HG02973 (cell line): ENCODE measurements around the gene SURF1.
"Not testable (repeated sequence)": the region's sequence is repeated elsewhere in the genome, so short reads cannot be mapped to it uniquely, and the experiment has no call there.

ENCODE experiments used
- ATAC-seq: cut with Tn5 transposase; IDR thresholded peaks from one replicate; pipeline ENCODE4 v1.9.1; 2021; ENCODE audit warnings: moderate library complexity; ENCODE audit not compliant: unreplicated experiment

Gene SURF1

DNA sequence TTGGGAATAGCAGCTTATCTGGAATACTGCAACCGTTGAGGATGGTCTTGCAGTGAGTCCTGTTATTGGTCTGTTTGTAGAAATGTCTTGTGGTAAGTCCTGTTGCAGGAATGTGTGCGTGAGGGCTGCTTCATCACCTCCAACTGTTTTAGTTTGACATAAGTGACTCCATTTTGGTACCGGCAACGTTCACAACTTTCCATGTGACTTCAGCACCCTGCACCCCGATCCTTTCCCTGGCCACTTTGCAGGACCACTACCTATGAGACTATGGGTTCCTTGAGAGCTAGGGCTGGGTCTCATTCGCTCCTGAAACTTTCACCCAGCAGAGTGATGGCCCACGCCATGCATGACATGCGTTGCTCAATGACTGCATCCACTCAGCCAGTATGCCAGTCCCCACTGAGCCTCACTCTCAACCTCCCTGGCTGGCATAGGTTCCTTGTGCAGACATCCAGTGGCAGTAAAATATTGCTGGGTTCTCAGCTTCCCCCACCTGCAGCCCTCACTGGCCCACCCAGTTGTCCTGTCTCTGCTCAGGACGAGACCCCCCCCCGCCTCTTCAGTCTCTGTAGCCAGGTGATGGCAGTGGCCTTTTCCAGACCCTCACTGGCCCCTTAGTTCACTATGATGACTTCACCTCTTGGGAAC is 28.3 kb downstream of the SURF1 start:
- ATAC-seq, result no peak

DNA sequence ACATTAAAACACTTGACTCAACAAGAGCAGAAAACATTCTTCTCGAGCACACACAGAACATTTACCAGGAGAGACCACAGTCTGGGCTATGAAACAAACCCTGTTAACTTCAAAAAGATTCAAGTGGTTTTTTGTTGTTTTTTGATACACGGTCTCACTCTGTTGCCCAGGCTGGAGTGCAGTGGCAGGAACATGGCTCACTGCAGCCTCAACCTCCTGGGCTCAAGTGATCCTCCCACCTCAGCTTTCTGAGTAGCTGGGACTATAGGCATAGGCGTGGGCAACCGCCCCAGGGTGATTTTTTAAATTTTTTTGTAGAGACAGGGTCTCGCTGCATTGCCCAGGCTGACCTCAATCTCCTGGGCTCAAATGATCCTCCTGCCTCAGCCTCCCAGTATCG is 29.3 kb downstream of the SURF1 start:
- not testable (repeated sequence) for ATAC-seq

DNA sequence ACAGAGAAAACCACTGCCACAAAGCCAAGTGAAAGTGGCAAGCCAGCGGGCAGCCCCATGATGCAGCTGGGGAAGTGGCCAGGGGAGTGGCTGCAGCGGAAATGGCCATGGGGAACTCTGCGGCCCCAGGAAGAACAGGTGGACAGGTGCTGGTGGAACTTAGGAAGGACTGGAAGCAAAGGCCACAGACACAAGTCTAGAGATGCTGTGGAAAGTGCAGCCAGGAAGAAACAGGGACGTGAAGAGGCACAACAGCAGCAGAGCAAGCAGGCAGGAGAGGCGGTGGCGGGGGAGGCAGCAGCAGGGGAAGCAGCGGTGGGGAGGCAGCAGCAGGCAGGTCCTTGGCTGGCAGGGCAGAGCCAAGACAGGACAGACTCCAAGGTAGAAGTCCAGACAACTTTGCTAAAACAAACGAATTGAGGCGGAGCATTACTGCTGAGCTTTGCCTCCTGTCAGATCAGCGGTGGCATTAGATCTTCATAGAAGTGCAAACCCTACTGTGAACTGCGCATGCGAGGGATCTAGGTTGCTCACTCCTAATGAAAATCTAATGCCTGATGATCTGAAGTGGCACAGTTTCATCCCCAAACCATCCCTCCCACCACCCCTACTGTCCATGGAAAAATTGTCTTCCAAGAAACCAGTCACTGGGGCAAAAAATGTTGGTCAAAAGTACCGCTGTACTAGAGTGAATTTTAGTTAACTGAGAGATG is 32.1 kb downstream of the SURF1 start:
- no peak for ATAC-seq

DNA sequence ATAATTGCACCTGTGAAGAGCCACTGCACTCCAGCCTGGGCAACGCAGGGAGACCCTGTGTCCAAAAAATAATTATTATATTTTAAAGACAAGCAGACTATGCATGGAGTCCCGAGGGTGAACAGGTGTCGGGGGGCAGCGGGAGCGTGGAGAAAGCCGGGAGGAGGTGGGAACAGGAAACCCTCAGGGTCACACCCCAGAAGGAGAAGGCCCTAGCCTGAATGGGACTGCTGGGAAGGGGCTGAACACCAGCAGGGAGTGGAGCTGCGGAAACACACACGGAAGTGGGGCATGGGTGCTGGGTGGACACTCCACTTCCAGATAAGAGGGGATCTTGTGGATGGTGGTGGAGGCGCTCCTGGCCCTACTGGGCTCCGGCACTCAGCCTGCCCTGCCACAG is 33.1 kb downstream of the SURF1 start:
- ATAC-seq, result no peak

DNA sequence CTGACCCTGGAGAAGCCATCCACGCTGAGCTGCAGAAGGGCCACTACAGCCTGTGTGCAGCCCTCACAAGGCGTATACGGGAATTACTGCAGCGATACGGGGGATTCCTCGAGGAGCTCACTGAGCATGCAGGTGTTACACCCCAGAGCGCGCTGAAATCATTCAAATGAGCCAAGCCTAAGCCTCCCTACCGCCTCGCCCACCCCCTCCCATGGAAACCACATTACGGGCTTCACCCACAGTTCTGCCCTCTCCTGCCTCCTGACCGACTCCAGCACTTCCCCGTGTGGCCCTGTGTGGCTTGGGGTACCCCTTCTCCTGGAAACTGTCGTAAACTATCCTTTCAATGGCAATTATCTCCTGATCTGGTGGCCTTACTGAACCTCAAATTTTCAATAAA is 33.6 kb downstream of the SURF1 start:
- ATAC-seq, result no peak

DNA sequence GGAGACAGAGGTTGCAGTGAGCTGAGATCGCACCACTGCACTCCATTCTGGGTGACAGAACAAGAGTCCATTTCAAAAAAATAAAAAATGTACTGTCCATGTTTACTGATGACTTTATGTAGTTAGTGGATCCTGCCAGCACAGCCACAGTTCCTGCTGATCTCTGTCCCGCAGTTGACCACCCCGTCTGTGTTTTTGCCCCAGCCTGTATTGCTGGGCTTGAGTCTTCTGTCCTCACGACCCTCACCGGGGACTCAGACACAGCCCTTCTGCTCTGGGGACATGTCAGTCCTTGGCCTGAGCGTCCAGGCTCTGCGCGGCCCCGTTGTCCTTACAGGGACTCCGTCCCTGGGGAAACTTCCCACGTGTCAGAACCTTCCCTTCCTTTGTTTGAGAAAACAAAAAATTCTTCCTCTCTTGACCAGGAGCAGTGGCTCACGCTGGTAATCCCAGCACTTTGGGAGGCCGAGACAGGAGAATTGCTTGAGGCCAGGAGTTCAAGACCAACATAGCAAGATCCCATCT is 34.8 kb downstream of the SURF1 start:
- no peak for ATAC-seq

DNA sequence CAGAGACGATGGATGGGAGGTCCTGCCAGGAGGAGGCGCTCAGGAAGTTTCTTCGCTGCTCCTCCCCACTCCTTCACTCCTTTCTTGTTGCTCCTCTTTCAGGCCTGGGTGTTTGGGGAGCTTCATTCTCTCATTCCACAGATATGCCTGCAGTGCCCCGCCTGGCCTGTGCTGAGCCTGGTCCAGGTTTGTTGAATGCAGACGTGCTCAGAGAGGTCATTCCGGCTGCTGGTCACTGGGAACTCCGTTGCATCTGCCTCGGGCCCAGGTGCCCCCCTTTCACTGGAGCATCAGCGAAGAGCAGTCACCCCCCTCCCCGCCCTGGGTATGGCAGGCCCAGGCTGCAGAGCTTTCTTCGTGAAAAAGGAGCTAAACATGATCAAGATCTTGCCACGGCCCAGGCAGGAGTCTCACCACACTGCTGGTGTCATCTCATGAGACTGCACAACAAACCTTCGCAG is 35.8 kb downstream of the SURF1 start:
- no peak for ATAC-seq

DNA sequence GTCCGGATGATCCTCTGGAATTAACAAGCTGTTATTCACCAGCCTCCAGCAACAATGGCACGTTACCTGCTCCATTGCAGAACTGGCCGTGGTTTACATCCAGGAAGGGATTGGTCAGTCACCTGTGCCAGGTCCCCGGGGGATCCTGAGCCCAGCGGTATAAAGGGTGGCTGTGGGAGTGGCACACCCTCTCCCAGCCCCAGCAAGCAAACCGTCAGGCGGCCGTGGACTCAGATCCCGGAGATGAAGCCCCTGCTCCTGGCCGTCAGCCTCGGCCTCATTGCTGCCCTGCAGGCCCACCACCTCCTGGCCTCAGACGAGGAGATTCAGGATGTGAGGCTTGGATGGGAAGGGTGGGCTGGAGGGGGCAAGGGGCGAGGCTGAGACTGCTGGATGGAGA is 38.7 kb downstream of the SURF1 start:
- ATAC-seq, result not testable (repeated sequence)

DNA sequence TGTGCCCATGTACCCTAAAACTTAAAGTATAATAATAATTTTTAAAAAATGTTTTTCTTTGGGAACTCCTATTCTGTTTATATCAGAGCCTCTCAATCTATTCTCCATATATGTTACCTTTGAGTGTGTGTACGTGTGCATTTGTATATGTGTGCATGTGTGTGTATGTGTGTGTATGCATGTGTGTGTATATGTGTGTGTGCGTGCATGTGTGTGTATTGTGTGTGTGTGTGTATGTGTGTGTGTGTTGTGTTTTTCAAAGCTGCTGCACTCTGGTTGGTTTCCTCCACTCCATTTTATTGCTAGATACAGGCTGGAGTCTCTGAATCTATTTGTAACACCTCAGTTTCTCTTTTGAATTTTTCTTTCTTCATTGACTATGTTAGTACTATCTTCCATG is 40.3 kb downstream of the SURF1 start:
- no peak for ATAC-seq

DNA sequence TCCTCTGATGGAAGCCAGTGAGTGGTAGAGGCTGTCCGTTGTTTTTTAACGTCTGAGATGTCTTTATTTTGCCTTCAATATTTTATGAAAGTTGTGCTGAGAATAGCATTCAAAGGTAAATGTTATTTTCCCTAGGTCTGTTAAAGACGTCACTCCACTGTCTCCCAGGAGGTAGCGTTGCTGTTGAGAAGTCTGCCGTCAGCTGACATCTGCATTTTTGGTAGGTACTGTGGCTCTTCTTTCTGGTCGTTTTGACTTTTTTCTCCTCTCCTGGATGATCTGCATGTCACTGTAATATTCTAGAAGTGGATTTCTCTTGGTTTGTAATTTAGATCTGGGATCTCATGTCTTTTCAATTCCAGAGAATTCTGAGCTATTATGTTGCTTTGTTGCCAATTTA is 46.7 kb downstream of the SURF1 start:
- no peak for ATAC-seq

DNA sequence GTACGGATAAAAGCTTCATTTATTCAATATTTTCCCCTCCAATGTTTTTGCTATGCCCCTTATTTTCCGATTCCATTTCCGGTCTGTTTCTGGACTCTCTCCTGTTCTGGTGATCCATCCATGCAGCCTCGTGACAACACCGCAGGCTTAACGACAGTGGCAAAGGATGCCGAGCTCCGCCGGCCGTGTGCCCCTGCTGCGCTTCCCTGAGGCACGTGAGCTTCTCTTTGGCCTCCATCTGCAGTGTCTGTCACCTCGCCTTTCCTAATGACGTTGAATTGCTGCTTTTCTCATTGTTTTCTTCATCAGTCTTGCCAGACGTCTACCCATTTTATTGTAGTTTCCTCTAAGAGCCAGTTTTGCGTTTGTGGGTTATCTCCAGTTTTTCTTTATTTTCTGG is 49.0 kb downstream of the SURF1 start:
- no peak for ATAC-seq

DNA sequence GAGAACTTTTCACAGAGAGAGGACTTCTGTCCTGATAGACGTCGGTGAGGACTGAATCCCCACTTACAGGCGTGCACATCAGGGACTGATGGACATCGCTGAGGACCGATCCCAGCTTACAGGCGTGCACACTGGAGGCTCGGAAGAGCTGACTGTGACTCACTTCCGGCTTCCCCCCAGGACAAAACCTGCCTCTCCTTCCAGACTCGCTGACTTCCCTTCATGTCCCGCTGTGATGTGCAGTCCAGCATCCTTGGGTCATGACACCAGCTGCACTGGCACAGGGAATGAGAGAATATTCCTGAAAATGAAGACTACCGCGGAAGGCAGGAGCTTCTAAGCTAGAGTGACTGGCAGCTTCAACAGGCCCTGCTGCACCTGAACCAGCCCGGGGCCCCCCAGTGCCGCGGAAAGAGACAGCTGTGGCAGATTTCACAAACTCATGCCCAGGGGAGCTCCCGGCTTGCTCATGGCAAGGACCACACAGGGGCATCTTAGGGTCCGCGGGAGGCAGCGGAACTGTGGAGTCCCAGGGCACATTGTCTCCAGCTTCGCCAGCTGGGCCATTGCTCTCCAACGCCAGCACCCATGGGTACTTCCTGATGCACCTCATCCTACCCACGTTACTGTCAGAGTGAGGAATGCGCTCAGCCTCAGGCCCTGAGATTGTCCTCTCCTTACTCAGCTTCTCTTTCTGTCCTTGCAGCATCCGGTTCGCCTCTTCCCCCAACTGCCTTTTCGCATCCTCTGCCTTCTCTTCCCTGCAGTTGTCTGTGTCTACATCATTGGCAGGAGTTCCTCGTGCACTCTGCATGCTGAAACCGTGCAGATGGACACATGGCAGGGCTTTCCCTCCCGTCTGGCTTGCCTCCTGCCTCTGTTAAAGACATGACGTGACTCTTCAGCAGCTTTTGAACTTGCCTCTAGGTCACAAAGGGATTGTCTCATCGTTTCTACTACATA is 49.8 kb downstream of the SURF1 start:
- ATAC-seq, result no peak

DNA sequence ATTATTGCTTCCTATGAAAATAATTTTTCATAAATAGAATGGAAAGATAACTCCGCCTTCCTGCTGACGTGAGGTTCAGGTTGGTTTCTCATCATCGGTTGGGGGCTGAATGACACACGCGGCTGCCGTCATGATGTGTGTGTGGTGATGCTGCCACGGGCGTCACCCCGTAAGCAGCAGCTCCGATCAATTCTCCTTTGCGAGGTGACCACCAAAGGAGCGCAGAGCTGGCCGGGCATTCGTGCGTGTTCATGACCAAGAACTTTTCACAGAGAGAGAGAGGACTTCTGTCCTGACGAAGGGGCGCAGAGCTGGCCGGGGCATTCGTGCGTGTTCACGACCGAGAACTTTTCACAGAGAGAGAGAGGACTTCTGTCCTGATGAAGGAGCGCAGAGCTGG is 50.6 kb downstream of the SURF1 start:
- ATAC-seq, result no peak

DNA sequence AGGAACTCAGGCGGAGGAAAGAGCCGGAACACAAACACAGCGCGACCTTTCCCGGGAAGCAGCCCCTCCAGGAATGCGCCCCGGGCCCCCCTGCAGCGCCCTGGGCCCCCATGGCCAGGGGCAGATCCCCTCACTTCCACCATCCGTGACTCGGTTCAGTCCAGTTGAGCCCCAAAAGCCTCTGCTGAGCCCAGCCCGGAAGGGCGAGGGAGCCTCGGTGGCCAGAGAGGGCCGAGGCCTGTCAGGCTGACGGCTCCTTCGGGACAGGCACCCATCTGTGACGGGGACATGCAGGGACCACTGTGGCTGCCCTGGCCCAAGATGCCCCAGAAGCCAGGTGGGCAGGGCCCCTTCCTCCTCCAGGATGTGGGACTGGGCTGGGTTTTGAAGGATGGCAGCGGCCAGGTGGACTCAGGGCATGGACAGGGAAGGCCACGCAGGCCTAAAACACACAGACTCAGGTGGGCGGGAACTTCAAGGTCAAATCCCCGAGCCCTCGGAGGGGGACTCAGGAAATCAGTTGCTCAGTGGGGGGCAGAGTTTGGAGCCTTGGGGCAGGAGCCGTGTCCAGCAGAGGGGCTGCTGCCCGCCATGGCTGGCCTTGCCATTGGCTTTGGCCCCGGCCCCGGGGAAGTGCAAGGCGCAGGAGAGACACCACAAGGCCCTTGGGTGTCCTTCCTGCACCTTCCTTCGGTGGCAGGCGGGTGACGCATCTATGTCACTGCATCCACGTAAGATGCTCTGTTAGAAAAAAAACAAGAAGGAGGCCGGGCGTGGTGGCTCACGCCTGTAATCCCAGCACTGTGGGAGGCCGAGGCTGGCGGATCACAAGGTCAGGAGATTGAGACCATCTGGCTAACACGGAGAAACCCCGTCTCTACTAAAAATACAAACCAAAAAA is 51.6 kb downstream of the SURF1 start:
- no peak for ATAC-seq

DNA sequence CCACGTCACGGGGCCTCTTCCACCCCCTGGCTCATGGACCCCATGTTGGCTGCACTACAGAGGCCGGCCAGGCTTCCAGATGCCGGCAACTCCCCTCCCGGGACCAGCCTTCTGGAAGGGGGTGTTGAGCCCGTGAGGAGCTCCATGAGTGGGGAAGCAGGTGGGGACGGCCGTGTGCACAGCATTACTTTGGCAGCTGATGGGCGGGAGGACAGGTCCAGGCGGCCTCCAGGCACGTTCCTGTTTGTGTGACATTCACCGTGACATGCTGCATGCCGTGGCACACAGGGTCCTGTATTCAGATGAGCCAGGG is 52.2 kb downstream of the SURF1 start:
- ATAC-seq, result no peak

DNA sequence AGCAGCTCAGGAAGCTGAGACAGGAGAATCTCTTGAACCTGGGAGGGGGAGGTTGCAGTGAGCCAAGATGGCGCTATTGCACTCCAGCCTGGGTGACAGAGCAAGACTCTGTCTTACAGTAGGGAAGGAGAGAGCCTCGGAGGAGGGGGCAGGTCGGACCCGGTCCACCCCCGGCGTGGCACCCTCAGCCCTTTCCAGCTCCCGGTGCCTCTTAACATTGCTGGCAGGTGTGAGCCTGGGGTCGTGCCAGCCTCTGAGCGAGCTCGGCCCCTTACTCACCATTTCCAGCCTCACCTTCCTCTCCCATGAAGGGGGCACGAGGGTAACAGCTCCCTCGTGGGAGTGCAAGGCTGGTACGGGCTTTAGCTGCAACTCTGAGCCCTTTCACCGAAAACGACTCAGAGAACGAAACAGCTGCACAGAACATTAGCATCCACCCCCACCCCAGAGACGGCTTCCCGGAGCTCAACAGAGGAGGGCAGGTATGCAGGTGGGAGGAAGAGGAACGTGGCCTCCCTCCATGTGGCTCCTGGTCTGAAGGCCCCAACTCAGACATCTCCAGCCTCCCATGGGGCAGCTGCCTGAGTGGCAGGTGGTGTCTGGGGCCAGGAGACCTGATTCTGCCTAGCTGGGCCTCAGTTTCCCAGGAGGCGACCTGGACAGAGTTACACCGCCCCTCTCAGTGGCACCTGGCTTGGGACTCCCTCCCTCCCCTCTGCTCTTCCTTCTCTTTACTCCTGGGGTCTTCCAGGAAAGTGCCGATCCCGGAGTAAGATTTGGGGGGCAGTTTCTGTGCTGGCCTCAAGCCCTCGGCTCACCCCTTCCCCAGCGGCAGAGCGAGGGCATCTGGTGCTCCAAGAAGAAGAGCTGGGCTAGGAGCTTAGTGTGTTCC is 52.8 kb downstream of the SURF1 start:
- ATAC-seq, result no peak
